Measurements from ENCODE around the gene RERE. TPM values are rescaled to one million over a fixed set of nuclear protein-coding genes. Genes with fewer than 3 reads are reported as not detected.

The RERE gene
- total RNA-seq, 1 donor from 2014 or later, result 252 TPM

GRCh38 chr1:8517661-8518489, 299.6 kb downstream of the RERE start:
- DNase-seq, result no peak
- Mint-ChIP-seq H3K27ac (ENCODE audit: unreplicated experiment) (peak overlapping the region; percentile 35), H3K4me1 (ENCODE audit: low read depth, unreplicated experiment) (peaks cover 28% of the 10 kb centered on the region), H3K27me3 (ENCODE audit: unreplicated experiment) (no peaks in the 10 kb centered on the region), H3K4me3 (ENCODE audit: unreplicated experiment) (peak overlapping the region; percentile 26), H3K36me3 (ENCODE audit: unreplicated experiment) (no peaks in the 10 kb centered on the region), H3K9me3 (ENCODE audit: unreplicated experiment) (peaks cover 2% of the 10 kb centered on the region)
- TF ChIP-seq CTCF (IDR thresholded peaks at IDR 0.05; ENCODE audit: partially characterized antibody, unreplicated experiment), result no peak

GRCh38 chr1:8516793-8517556, 300.5 kb downstream of the RERE start:
- TF ChIP-seq CTCF (IDR thresholded peaks at IDR 0.05; ENCODE audit: partially characterized antibody, unreplicated experiment), result no peak
- Mint-ChIP-seq H3K36me3 (ENCODE audit: unreplicated experiment) (no peaks in the 10 kb centered on the region), H3K27me3 (ENCODE audit: unreplicated experiment) (peaks cover 3% of the 10 kb centered on the region), H3K27ac (ENCODE audit: unreplicated experiment) (peak overlapping the region; percentile 25), H3K9me3 (ENCODE audit: unreplicated experiment) (peaks cover 2% of the 10 kb centered on the region), H3K4me1 (ENCODE audit: low read depth, unreplicated experiment) (peaks cover 34% of the 10 kb centered on the region), H3K4me3 (ENCODE audit: unreplicated experiment) (peak overlapping the region; percentile 19)
- no peak for DNase-seq

DNA sequence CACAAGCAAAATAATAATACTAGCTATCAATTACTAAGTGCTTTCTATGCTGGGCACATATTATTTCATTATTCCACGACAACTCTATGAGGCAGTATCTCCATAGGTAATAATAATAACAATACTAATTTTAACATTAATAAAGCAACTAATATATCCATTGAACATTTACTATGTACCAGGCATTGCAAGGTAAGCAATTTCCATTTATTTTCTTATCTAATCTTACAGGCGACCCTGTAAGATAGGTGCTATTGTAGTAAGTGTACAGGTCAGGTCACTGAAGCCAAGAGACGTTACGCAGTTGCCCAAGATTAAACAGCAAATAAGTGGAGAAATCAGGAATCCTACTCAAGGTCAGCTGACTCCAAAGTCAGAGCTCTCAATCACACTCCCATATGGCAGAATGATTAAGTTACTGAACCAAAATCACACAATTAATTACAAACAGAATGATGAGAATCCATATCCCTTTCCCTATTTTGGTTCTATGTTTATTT, 301.1 kb downstream of the RERE start:
- Mint-ChIP-seq H3K27me3 (ENCODE audit: unreplicated experiment) (peaks cover 3% of the 10 kb centered on the region), H3K27ac (ENCODE audit: unreplicated experiment) (peak overlapping the region; percentile 25), H3K9me3 (ENCODE audit: unreplicated experiment) (peaks cover 4% of the 10 kb centered on the region), H3K36me3 (ENCODE audit: unreplicated experiment) (no peaks in the 10 kb centered on the region), H3K4me3 (ENCODE audit: unreplicated experiment) (peak overlapping the region; percentile 19), H3K4me1 (ENCODE audit: low read depth, unreplicated experiment) (peaks cover 34% of the 10 kb centered on the region)
- DNase-seq, result no peak
- TF ChIP-seq CTCF (IDR thresholded peaks at IDR 0.05; ENCODE audit: partially characterized antibody, unreplicated experiment), result no peak

GRCh38 chr1:8512504-8512903, 304.9 kb downstream of the RERE start:
- Mint-ChIP-seq H3K4me1 (ENCODE audit: low read depth, unreplicated experiment) (peaks cover 28% of the 10 kb centered on the region), H3K9me3 (ENCODE audit: unreplicated experiment) (peaks cover 13% of the 10 kb centered on the region), H3K36me3 (ENCODE audit: unreplicated experiment) (no peaks in the 10 kb centered on the region), H3K4me3 (ENCODE audit: unreplicated experiment) (peak overlapping the region; percentile 43), H3K27me3 (ENCODE audit: unreplicated experiment) (peaks cover 10% of the 10 kb centered on the region), H3K27ac (ENCODE audit: unreplicated experiment) (peak overlapping the region; percentile 72)
- DNase-seq, result no peak
- TF ChIP-seq CTCF (IDR thresholded peaks at IDR 0.05; ENCODE audit: partially characterized antibody, unreplicated experiment), result no peak

Data from glutamatergic neuron (in vitro differentiated cells).